ENCODE measurements around the gene CDH20. TPM values are rescaled to one million over a fixed set of nuclear protein-coding genes. Genes with fewer than 3 reads are reported as not detected.
A peak's percentile ranks its signal among the peaks of the same experiment; 100 is the strongest.

CDH20 gene
- total RNA-seq, 2 donors from 2014 or later: 0.28 to 0.68 TPM

- no peak for DNase-seq (ENCODE audit: low spot score)
- H3K4me3 ChIP-seq: no peak overlapping the region
- intact Hi-C loops (cut with DNase I): loop anchor here (5.0 kb wide), 1 partner anchor 180 kb away; no protein-coding TSS in a partner anchor
Observed at GRCh38 chr18:61322265-61322873, 10.9 kb upstream of the CDH20 start.

GRCh38 chr18:61323951-61324350 is 9.3 kb upstream of the CDH20 start:
- no peaks in the 10 kb centered on the region for H3K27me3 ChIP-seq (replicated peaks; ENCODE audit: insufficient read depth)
- 81% methylated on average over 1 of the region's 1 CpG for WGBS
- no peaks in the 10 kb centered on the region for H3K9me3 ChIP-seq
- TF ChIP-seq POLR2AphosphoS5 (IDR thresholded peaks at IDR 0.05) (no peak), POLR2A (IDR thresholded peaks at IDR 0.05) (no peak)
- TF ChIP-seq, protein P1, sequence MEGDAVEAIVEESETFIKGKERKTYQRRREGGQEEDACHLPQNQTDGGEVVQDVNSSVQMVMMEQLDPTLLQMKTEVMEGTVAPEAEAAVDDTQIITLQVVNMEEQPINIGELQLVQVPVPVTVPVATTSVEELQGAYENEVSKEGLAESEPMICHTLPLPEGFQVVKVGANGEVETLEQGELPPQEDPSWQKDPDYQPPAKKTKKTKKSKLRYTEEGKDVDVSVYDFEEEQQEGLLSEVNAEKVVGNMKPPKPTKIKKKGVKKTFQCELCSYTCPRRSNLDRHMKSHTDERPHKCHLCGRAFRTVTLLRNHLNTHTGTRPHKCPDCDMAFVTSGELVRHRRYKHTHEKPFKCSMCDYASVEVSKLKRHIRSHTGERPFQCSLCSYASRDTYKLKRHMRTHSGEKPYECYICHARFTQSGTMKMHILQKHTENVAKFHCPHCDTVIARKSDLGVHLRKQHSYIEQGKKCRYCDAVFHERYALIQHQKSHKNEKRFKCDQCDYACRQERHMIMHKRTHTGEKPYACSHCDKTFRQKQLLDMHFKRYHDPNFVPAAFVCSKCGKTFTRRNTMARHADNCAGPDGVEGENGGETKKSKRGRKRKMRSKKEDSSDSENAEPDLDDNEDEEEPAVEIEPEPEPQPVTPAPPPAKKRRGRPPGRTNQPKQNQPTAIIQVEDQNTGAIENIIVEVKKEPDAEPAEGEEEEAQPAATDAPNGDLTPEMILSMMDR (IDR thresholded peaks at IDR 0.05): no peak
- H3K27ac ChIP-seq: no peak overlapping the region
- intact Hi-C loops (cut with DNase I): loop anchor here (5.0 kb wide), 1 partner anchor 178 kb away; no protein-coding TSS in a partner anchor
- no peaks in the 10 kb centered on the region for H3K4me1 ChIP-seq (replicated peaks)
- no peaks in the 10 kb centered on the region for H3K36me3 ChIP-seq
- DNase-seq (ENCODE audit: low spot score): no peak
- H3K4me3 ChIP-seq: no peak overlapping the region

More at GRCh38 chr18:61322265-61322873, 10.9 kb upstream of the CDH20 start:
- TF ChIP-seq, protein P1 (IDR thresholded peaks at IDR 0.05): peak in 3 of 4 experiments; percentile 24 to 39 (median 29)
- no peak for TF ChIP-seq POLR2A (IDR thresholded peaks at IDR 0.05)
- TF ChIP-seq POLR2AphosphoS5 (IDR thresholded peaks at IDR 0.05): no peak
- H3K27me3 ChIP-seq (replicated peaks; ENCODE audit: insufficient read depth): no peaks in the 10 kb centered on the region
- H3K9me3 ChIP-seq: no peaks in the 10 kb centered on the region
- no peak overlapping the region for H3K27ac ChIP-seq
- no peaks in the 10 kb centered on the region for H3K4me1 ChIP-seq (replicated peaks)
- WGBS: 26% methylated on average over 9 of the region's 9 CpGs
- H3K36me3 ChIP-seq: no peaks in the 10 kb centered on the region

DNA sequence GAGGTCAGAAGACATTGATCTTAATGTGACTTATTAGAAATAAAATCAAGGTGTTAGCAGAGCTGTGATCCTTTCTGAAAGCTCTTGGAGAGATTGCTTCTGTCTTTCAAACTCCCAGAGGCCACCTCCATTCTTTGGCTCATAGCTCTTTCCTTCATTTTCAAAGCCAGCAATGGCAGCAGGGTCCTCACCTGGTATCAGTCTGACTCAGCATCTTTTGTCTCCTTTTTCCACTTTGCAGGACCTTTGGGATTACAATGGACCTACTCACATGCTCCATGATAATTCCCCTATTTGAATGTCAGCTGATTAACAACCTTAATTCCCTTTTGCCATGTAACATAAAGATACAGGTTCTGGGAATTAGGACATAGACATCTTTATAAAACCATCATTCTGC is 6.8 kb upstream of the CDH20 start:
- TF ChIP-seq POLR2A (IDR thresholded peaks at IDR 0.05): no peak
- TF ChIP-seq, protein P1 (IDR thresholded peaks at IDR 0.05): no peak
- no peak for TF ChIP-seq POLR2AphosphoS5 (IDR thresholded peaks at IDR 0.05)

DNA sequence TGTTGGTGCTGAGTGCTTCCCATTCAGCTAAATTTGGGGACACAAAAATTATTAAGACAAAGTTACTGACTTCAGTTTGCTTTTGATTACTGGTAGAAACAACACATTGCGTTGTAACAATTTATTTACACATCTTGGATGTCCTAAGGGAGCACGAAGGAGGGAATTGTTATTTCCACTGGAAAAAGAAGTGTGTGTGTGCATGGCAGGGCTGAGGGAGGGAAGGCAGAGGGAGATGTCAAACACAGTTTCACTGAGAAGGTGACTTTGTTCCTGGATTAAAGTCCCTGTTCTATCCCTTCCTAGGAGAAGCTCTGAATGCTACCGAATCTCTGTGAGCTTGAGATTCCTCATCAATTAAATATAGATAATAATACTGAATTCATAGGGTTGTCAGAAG is 3.8 kb upstream of the CDH20 start:
- intact Hi-C loops (cut with DNase I): no loop called here
- peaks cover 10% of the 10 kb centered on the region for H3K27me3 ChIP-seq (replicated peaks; ENCODE audit: insufficient read depth)
- no peaks in the 10 kb centered on the region for H3K4me1 ChIP-seq (replicated peaks)
- no peaks in the 10 kb centered on the region for H3K36me3 ChIP-seq
- H3K27ac ChIP-seq: no peak overlapping the region
- no peaks in the 10 kb centered on the region for H3K9me3 ChIP-seq
- TF ChIP-seq POLR2AphosphoS5 (IDR thresholded peaks at IDR 0.05): no peak
- TF ChIP-seq, protein P1 (IDR thresholded peaks at IDR 0.05): no peak
- no peak for TF ChIP-seq POLR2A (IDR thresholded peaks at IDR 0.05)
- DNase-seq (ENCODE audit: low spot score): no peak
- no peak overlapping the region for H3K4me3 ChIP-seq
- WGBS: 71% methylated on average over 3 of the region's 3 CpGs

More for the DNA sequence above, 6.8 kb upstream of the CDH20 start:
- Histone ChIP-seq H3K4me1 (replicated peaks) (no peaks in the 10 kb centered on the region), H3K36me3 (no peaks in the 10 kb centered on the region), H3K4me3 (no peak overlapping the region), H3K9me3 (no peaks in the 10 kb centered on the region), H3K27ac (no peak overlapping the region), H3K27me3 (replicated peaks; ENCODE audit: insufficient read depth) (no peaks in the 10 kb centered on the region)
- DNase-seq (ENCODE audit: low spot score): no peak
- intact Hi-C loops (cut with DNase I): no loop called here

DNA sequence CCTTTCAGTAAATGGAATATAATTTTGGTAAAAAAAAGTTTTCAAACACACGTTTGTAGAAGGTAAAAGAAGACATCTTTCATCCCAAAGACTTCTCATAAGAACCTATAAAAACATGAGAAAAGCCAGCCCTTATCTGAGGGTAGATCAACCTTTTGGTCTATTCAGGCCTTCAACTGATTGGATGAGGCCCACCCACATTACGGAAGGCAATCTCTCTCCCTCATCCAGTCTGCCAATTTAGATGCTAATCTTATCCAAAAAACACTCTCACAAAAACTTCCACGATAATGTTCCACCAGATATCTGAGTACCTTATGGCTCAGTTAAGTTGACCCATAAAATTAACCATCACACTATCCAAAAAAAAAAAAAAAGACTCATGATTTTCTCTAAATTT is 2.2 kb upstream of the CDH20 start:
- Histone ChIP-seq H3K27ac (no peak overlapping the region), H3K4me3 (no peak overlapping the region), H3K9me3 (no peaks in the 10 kb centered on the region), H3K36me3 (no peaks in the 10 kb centered on the region), H3K4me1 (replicated peaks) (no peaks in the 10 kb centered on the region), H3K27me3 (replicated peaks; ENCODE audit: insufficient read depth) (peaks cover 13% of the 10 kb centered on the region)
- intact Hi-C loops (cut with DNase I): loop anchor here (10.0 kb wide), 1 partner anchor 144 kb away; no protein-coding TSS in a partner anchor
- TF ChIP-seq, protein P1 (IDR thresholded peaks at IDR 0.05): no peak
- TF ChIP-seq POLR2AphosphoS5 (IDR thresholded peaks at IDR 0.05) (no peak), POLR2A (IDR thresholded peaks at IDR 0.05) (no peak)
- no peak for DNase-seq (ENCODE audit: low spot score)
- 85% methylated on average over 3 of the region's 3 CpGs for WGBS

Measured in prostate gland (tissue), 2 donors.